K562 (cell line): ENCODE results near the gene UNC45A. TPM values are rescaled to one million over a fixed set of nuclear protein-coding genes. Genes with fewer than 3 reads are reported as not detected.

ENCODE experiments used
- ATAC-seq: fragments of 200-7000 bp; cut with Tn5 transposase; 3 replicates; pipeline ENCODE4 v1.9.1; 2020; ENCODE audit warnings: moderate library complexity
- BruUV-seq: library from RNA; stranded (reverse); fragments of 400-500 nt; replicated peaks from 2 replicates; lab custom pipeline; 2021; lab: Mats Ljungman, UMichigan
- CTCF ChIA-PET: fragments of 300-600 bp; formaldehyde crosslinking; extraction: SDS; loops from one replicate; lab custom pipeline; 2021; ENCODE audit warnings: low intra/inter-chr PET ratio; lab: Yijun Ruan, JAX
- POLR2A ChIA-PET: fragments of 300-600, 350-650 bp; sonication (Branson Sonifier 250); formaldehyde crosslinking; extraction: SDS; loops from one replicate; lab custom pipeline; 2021; ENCODE audit warnings: antibody characterized with exemption, inconsistent platforms; lab: Yijun Ruan, JAX
- DNase-seq, 4 experiments: peaks; one replicate each; pipeline versions ENCODE4 v3.0.0 to v3.0.0-alpha.2; 2011 to 2018; ENCODE audit warnings: low spot score in 3 of 4, mixed read lengths in 3 of 4; ENCODE audit errors: extremely low read depth in 1 of 4
- FAIRE-seq: peaks from 2 replicates; lab custom pipeline; 2011; peaks lifted over from hg19 to GRCh38; lab: Jason Lieb, UNC
- H2AFZ ChIP-seq: 2 replicates; pipeline ENCODE4 v1.6.0; 2011; ENCODE audit warnings: low read depth, low read length, control low read depth, inconsistent platforms
- H3K27ac ChIP-seq: fragments of 200-600 bp; 3 replicates; pipeline ENCODE4 v1.8.0; 2011; ENCODE audit warnings: low read depth, mild to moderate bottlenecking, control low read depth, inconsistent platforms, low read length, moderate library complexity, mixed read lengths; ENCODE audit errors: extremely low read depth
- H3K27me3 ChIP-seq, 2 experiments: fragments of 300-600 bp in 1 of 2; 2 replicates in 1 of 2; 3 replicates in 1 of 2; pipeline versions ENCODE4 v1.6.0 to v1.8.0; 2011; ENCODE audit warnings: inconsistent platforms in 2 of 2, low read length in 2 of 2, mild to moderate bottlenecking in 1 of 2, mixed read lengths in 1 of 2, moderate library complexity in 1 of 2; ENCODE audit not compliant: control insufficient read depth in 2 of 2, insufficient read depth in 2 of 2
- H3K36me3 ChIP-seq: fragments of 300-600 bp; 3 replicates; pipeline ENCODE4 v1.8.0; 2011; ENCODE audit warnings: mild to moderate bottlenecking, low read length, inconsistent platforms; ENCODE audit not compliant: control insufficient read depth, insufficient read depth
- H3K4me1 ChIP-seq, 2 experiments: fragments of 200-600 bp in 1 of 2; replicated peaks in 1 of 2; 2 replicates in 1 of 2; 3 replicates in 1 of 2; pipeline versions ENCODE4 v1.5.1 to v1.8.0; 2011; ENCODE audit warnings: inconsistent platforms in 2 of 2, low read length in 2 of 2, mild to moderate bottlenecking in 1 of 2, mixed read lengths in 1 of 2, moderate library complexity in 1 of 2; ENCODE audit not compliant: control insufficient read depth in 2 of 2, insufficient read depth in 2 of 2
- H3K4me2 ChIP-seq: 2 replicates; pipeline ENCODE4 v1.6.1; 2011; ENCODE audit warnings: low read length, control low read depth, inconsistent platforms, mixed read lengths; ENCODE audit not compliant: insufficient read depth
- H3K4me3 ChIP-seq: fragments of 200-600 bp; sonication (generic), shearing (Covaris generic); 2 replicates; pipeline ENCODE4 v1.5.1; 2016; ENCODE audit warnings: control low read depth, inconsistent platforms
- H3K79me2 ChIP-seq: fragments of 200-600 bp; 3 replicates; pipeline ENCODE4 v1.8.0; 2011; ENCODE audit warnings: low read length, inconsistent platforms; ENCODE audit not compliant: control insufficient read depth, insufficient read depth
- H3K9ac ChIP-seq, 2 experiments: 2 replicates each; pipeline versions ENCODE4 v1.6.0 to v1.6.1; 2011; ENCODE audit warnings: low read depth in 2 of 2, low read length in 2 of 2, control low read depth in 1 of 2, inconsistent platforms in 1 of 2, mild to moderate bottlenecking in 1 of 2, mixed read lengths in 1 of 2; ENCODE audit not compliant: insufficient read depth in 1 of 2
- H3K9me1 ChIP-seq: one replicate; pipeline ENCODE4 v1.6.0; 2011; ENCODE audit warnings: inconsistent platforms, mild to moderate bottlenecking, low read length, moderate library complexity; ENCODE audit not compliant: control insufficient read depth, insufficient read depth
- H3K9me3 ChIP-seq: replicated peaks from 2 replicates; pipeline ENCODE4 v1.5.1; 2011; ENCODE audit warnings: low read depth, low read length, inconsistent platforms; ENCODE audit not compliant: control insufficient read depth, insufficient read depth
- H4K20me1 ChIP-seq: replicated peaks from 2 replicates; pipeline ENCODE4 v1.6.1; 2011; ENCODE audit warnings: low read length, inconsistent platforms, mixed read lengths; ENCODE audit not compliant: control insufficient read depth, insufficient read depth
- BCOR ChIP-seq: fragments of 450-650 bp; IDR thresholded peaks from 2 replicates; pipeline ENCODE4 v1.6.1; 2016
- CTBP1 ChIP-seq: fragments of 450-650 bp; IDR thresholded peaks from 2 replicates; pipeline ENCODE4 v1.6.1; 2016; ENCODE audit warnings: borderline replicate concordance
- FOSL1 ChIP-seq: fragments of 200-800 bp; sonication (Bioruptor generic); conservative IDR thresholded peaks from 2 replicates; pipeline ENCODE4 v1.6.1; 2016; ENCODE audit warnings: missing genetic modification characterization, missing compliant biosample characterization
- GABPB2 ChIP-seq: fragments of 250-450 bp; sonication (Bioruptor Pico); conservative IDR thresholded peaks from 2 replicates; pipeline ENCODE4 v1.5.1; 2021; ENCODE audit warnings: mild to moderate bottlenecking
- HOXB6 ChIP-seq: fragments of 250-450 bp; sonication (Bioruptor Pico); IDR thresholded peaks from 2 replicates; pipeline ENCODE4 v1.5.1; 2022; ENCODE audit warnings: mild to moderate bottlenecking, borderline replicate concordance
- JUND ChIP-seq, 2 experiments: IDR thresholded peaks; 2 replicates in 1 of 2; 3 replicates in 1 of 2; pipeline ENCODE4 v1.6.1; 2011; ENCODE audit warnings: borderline replicate concordance in 2 of 2, low read depth in 2 of 2, low read length in 2 of 2, improper control_type of control experiment in 1 of 2, missing biosample characterization in 1 of 2, missing genetic modification characterization in 1 of 2, missing genetic modification reagents in 1 of 2
- KDM1A ChIP-seq, 2 experiments: fragments of 450-650 bp; IDR thresholded peaks; 2 replicates each; pipeline ENCODE4 v1.6.1; 2016; ENCODE audit warnings: mild to moderate bottlenecking in 2 of 2
- L3MBTL2 ChIP-seq: fragments of 450-650 bp; IDR thresholded peaks from 2 replicates; pipeline ENCODE4 v1.6.1; 2016; ENCODE audit warnings: mild to moderate bottlenecking, moderate library complexity
- NONO ChIP-seq, 2 experiments: fragments of 200-400 bp in 1 of 2; fragments of 450-650 bp in 1 of 2; formaldehyde crosslinking in 1 of 2; IDR thresholded peaks; 2 replicates each; pipeline ENCODE4 v1.6.1; 2017; ENCODE audit warnings: low read depth in 2 of 2, mild to moderate bottlenecking in 2 of 2, moderate library complexity in 2 of 2, low read length in 1 of 2
- NR2C2 ChIP-seq, 2 experiments: fragments of 200-800 bp in 1 of 2; sonication (Bioruptor generic) in 1 of 2; sonication (generic) in 1 of 2; formaldehyde crosslinking in 1 of 2; IDR thresholded peaks; 2 replicates each; pipeline versions ENCODE4 v1.6.1 to v1.8.0; 2016 to 2022; ENCODE audit warnings: mild to moderate bottlenecking in 1 of 2, missing compliant biosample characterization in 1 of 2, missing genetic modification characterization in 1 of 2, missing genetic modification reagents in 1 of 2
- NRF1 ChIP-seq, 2 experiments: fragments of 450-650 bp; IDR thresholded peaks in 1 of 2; conservative IDR thresholded peaks in 1 of 2; 2 replicates each; pipeline ENCODE4 v1.6.1; 2014; ENCODE audit warnings: mild to moderate bottlenecking in 2 of 2
- RAD21 ChIP-seq, 2 experiments: fragments of 250-450 bp in 1 of 2; fragments of 450-650 bp in 1 of 2; sonication (Bioruptor Pico) in 1 of 2; formaldehyde crosslinking in 1 of 2; IDR thresholded peaks in 1 of 2; conservative IDR thresholded peaks in 1 of 2; 2 replicates each; pipeline versions ENCODE4 v1.4.0 to v1.8.0; 2020 to 2022; ENCODE audit warnings: mild to moderate bottlenecking in 2 of 2, moderate library complexity in 1 of 2
- SOX6 ChIP-seq: fragments of 450-650 bp; IDR thresholded peaks from 2 replicates; pipeline ENCODE4 v1.6.1; 2014; ENCODE audit warnings: mild to moderate bottlenecking
- TCF7 ChIP-seq: sonication (generic); IDR thresholded peaks from 2 replicates; pipeline ENCODE4 v1.6.1; 2016; ENCODE audit warnings: antibody characterized with exemption, borderline replicate concordance
- ZKSCAN8 ChIP-seq: fragments of 200-800 bp; sonication (Bioruptor generic); IDR thresholded peaks from 2 replicates; pipeline ENCODE4 v1.6.1; 2016; ENCODE audit warnings: missing genetic modification characterization, missing compliant biosample characterization
- ZNF121 ChIP-seq: sonication (generic); formaldehyde crosslinking; conservative IDR thresholded peaks from 2 replicates; pipeline ENCODE4 v1.8.0; 2022; ENCODE audit warnings: missing genetic modification reagents
- WGBS: fragments of 100-300 bp; shearing (Covaris generic); methylation state at CpG from one replicate; pipeline ENCODE4 v1.1.6; 2016; ENCODE audit warnings: low coverage, mixed read lengths; ENCODE audit not compliant: insufficient coverage; ENCODE audit errors: missing lambda C conversion rate; 5-methylcytosine and 5-hydroxymethylcytosine counted together
- in situ Hi-C: fragments of 300-500 bp; cut with MboI; formaldehyde crosslinking; loops from 4 replicates; pipeline ENCODE4 v1.15.0; 2018; ENCODE audit warnings: inconsistent platforms, mixed read lengths
- intact Hi-C: fragments of 100-400 bp; cut with micrococcal nuclease; formaldehyde crosslinking; loops from 2 replicates; pipeline ENCODE4 v1.14.2; 2022
- polyA plus RNA-seq, 8 experiments: library from polyadenylated mRNA; depleted of rRNA in 4 of 8; stranded (reverse) in 5 of 8; unstranded in 3 of 8; fragments of >200 nt; fragmentation: Nextera tagmentation in 2 of 8; fragmentation: Illumina TruSeq in 1 of 8; extraction: Ambion mirVana in 2 of 8; extraction: Trizol in 1 of 8; gene quantifications; 2 replicates each; pipeline versions ENCODE4 v1.2.1 to v1.2.3, GENCODE V29; 2011 to 2014; ENCODE audit warnings: inconsistent platforms in 1 of 8, missing spikeins in 1 of 8
- total RNA-seq, 7 experiments: library from RNA; depleted of rRNA in 6 of 7; stranded (reverse); fragments of >200 nt in 6 of 7; fragmentation: Illumina TruSeq in 2 of 7; extraction: Trizol in 2 of 7; gene quantifications; 2 replicates each; pipeline versions ENCODE4 v1.2.1 to v1.2.3, GENCODE V29; 2011 to 2021; ENCODE audit warnings: low replicate concordance in 1 of 7
- TF ChIP-seq, protein P1 (sequence below), 3 experiments: IDR thresholded peaks in 2 of 3; conservative IDR thresholded peaks in 1 of 3; 2 replicates each; pipeline ENCODE4 v1.5.1; 2011 to 2012; ENCODE audit warnings: low read length in 3 of 3, mild to moderate bottlenecking in 3 of 3, control low read depth in 2 of 3, improper control_type of control experiment in 1 of 3, inconsistent platforms in 1 of 3, low read depth in 1 of 3, mixed read lengths in 1 of 3, moderate library complexity in 1 of 3; ENCODE audit not compliant: insufficient read depth in 2 of 3

The UNC45A gene
- total and polyA plus RNA-seq, 9 of the 15 experiments (the other 6 are each of a cell fraction or from before 2014, with no cell fraction given): 22.4 to 79.3 (median 43.7) TPM

DNA sequence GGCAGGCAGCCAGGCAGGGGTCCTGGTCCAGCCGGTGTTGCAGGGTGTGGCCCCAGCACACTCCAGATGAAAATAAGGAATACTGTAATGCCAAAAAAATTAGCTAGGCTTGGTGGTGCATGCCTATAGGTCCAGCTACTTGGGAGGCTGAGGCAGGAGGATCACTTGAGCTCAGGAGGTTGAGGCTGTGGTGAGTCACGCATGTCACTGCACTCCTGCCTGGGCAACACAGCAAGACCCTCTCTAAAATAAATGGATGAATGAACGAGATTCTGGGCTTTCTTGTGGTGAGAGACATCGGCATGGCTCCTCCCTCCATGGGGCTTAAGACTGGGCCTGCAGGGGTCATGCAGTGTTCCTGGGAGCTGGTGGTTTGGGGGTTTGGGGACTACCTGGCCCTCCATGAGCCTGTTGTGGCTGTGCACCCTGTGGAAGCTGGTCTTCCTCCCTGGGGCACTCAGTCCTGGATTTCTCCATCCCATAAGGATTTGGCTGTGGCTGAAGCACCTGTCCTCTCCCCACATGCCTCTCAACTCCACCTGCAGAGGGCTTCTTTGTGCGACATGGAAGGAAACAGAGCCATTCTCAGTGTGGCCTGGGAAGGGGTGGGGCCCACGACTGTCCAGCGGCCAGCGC is 12.0 kb downstream of the UNC45A start:
- ChIA-PET CTCF (no interaction called here), POLR2A (interaction anchor here (0.5 to 3.0 kb wide), 10 partner anchors 9 to 288 kb away, joined by 3 to 20 read pairs (median 3); partner anchors contain the start of genes HDDC3, UNC45A and VPS33B)
- H3K4me2 ChIP-seq: no peak overlapping the region
- H3K27me3 ChIP-seq: no peaks in the 10 kb centered on the region
- peaks cover 13 to 32% of the 10 kb centered on the region in 2 experiments; a peak in 4 of 5 replicates for H3K4me1 ChIP-seq
- H3K9ac ChIP-seq: peak overlapping the region in 1 of 2 experiments; percentile 67; a peak in 2 of 4 replicates
- no peaks in the 10 kb centered on the region for H3K79me2 ChIP-seq
- in situ Hi-C loops (no loop called here), intact Hi-C loops (loop anchor here (5.0 kb wide), 1 partner anchor 85 kb away; no protein-coding TSS in a partner anchor)
- 48% methylated on average over 8 of the region's 8 CpGs for WGBS
- no TSS peak for BruUV-seq
- H3K9me1 ChIP-seq: peaks cover 3% of the 10 kb centered on the region
- ATAC-seq (peak; percentile 85), FAIRE-seq (peak; percentile 74), DNase-seq (peak in 2 of 4 experiments; percentile 58 to 65)
- H3K36me3 ChIP-seq: peaks cover 89% of the 10 kb centered on the region
- H3K9me3 ChIP-seq: no peaks in the 10 kb centered on the region
- H3K4me3 ChIP-seq: no peak overlapping the region
- peak overlapping the region; percentile 58; the same call in 1 of the 3 replicates for H3K27ac ChIP-seq
- H4K20me1 ChIP-seq: 0 out of 2 replicates have a peak, but pooled peaks cover 5% of the 10 kb centered on the region
- H2AFZ ChIP-seq: no peak overlapping the region
- TF ChIP-seq ZNF121 (CRISPR knock-in tag) (peak; percentile 98), TCF7 (no peak), BCOR (peak; percentile 27; the same call in 1 of the 2 replicates), GABPB2 (CRISPR knock-in tag) (no peak), HOXB6 (CRISPR knock-in tag) (no peak), JUND (IDR thresholded peaks at IDR 0.05; ENCODE audit: borderline replicate concordance, low read depth, low read length) (0 out of 2 replicates have a peak, but pooled peaks have one; percentile 6), JUND (tag; IDR thresholded peaks at IDR 0.05; ENCODE audit: borderline replicate concordance, low read depth, low read length) (no peak), NONO (IDR thresholded peaks at IDR 0.05; ENCODE audit: low read depth in 2 of 2, low read length in 1 of 2) (no peak), FOSL1 (peak; percentile 41; the same call in 1 of the 2 replicates), ZKSCAN8 (CRISPR knock-in tag) (no peak), NR2C2 (CRISPR knock-in tag; IDR thresholded peaks at IDR 0.05) (no peak), NR2C2 (tag; IDR thresholded peaks at IDR 0.05) (no peak), SOX6 (no peak), CTBP1 (peak; percentile 71), KDM1A (IDR thresholded peaks at IDR 0.05) (peak in 1 of 2 experiments; percentile 27; a peak in 1 of 4 replicates), NRF1 (conservative IDR thresholded peaks at IDR 0.05 in 1 of 2, IDR thresholded peaks at IDR 0.05 in 1 of 2) (peak; percentile 56 to 62), L3MBTL2 (peak; percentile 43), RAD21 (CRISPR knock-in tag; conservative IDR thresholded peaks at IDR 0.05 in 1 of 2, IDR thresholded peaks at IDR 0.05 in 1 of 2) (peak in 1 of 2 experiments; percentile 19; a peak in 1 of 4 replicates)
- TF ChIP-seq, protein P1, sequence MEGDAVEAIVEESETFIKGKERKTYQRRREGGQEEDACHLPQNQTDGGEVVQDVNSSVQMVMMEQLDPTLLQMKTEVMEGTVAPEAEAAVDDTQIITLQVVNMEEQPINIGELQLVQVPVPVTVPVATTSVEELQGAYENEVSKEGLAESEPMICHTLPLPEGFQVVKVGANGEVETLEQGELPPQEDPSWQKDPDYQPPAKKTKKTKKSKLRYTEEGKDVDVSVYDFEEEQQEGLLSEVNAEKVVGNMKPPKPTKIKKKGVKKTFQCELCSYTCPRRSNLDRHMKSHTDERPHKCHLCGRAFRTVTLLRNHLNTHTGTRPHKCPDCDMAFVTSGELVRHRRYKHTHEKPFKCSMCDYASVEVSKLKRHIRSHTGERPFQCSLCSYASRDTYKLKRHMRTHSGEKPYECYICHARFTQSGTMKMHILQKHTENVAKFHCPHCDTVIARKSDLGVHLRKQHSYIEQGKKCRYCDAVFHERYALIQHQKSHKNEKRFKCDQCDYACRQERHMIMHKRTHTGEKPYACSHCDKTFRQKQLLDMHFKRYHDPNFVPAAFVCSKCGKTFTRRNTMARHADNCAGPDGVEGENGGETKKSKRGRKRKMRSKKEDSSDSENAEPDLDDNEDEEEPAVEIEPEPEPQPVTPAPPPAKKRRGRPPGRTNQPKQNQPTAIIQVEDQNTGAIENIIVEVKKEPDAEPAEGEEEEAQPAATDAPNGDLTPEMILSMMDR (IDR thresholded peaks at IDR 0.05 in 2 of 3, conservative IDR thresholded peaks at IDR 0.05 in 1 of 3; ENCODE audit: insufficient read depth in 2 of 3, low read depth in 1 of 3, low read length in 3 of 3): peak in 2 of 3 experiments; percentile 1 to 33; a peak in 2 of 6 replicates
